ENCODE results near the gene NFIC.

- TF ChIP-seq CTCF (IDR thresholded peaks at IDR 0.05; ENCODE audit: low read depth, low read length, missing input control) (no peak), TAF1 (conservative IDR thresholded peaks at IDR 0.05) (no peak), RAD21 (IDR thresholded peaks at IDR 0.05) (no peak), ZBTB33 (IDR thresholded peaks at IDR 0.05) (no peak), ATF3 (IDR thresholded peaks at IDR 0.05) (no peak), YY1 (IDR thresholded peaks at IDR 0.05) (no peak), FOXA1 (IDR thresholded peaks at IDR 0.05) (no peak), GABPA (IDR thresholded peaks at IDR 0.05 in 1 of 2, conservative IDR thresholded peaks at IDR 0.05 in 1 of 2) (no peak), MAX (IDR thresholded peaks at IDR 0.05) (no peak), JUND (IDR thresholded peaks at IDR 0.05) (no peak), HNF4G (IDR thresholded peaks at IDR 0.05) (no peak), REST (IDR thresholded peaks at IDR 0.05) (no peak)
These were observed 36.3 kb upstream of the NFIC start for GRCh38 chr19:3330047-3330446.
